Stimulated activated naive B cell treated with anti-CD40 and anti-IgM and Interleukin-4, amounts not matched to agents 10 μg/mL and 1 μg/mL and 100 μg/mL, for 72 hours (primary cell): ENCODE measurements around the gene LSG1.

Source experiments
- ATAC-seq, 2 donors: fragments of 150-1000 bp; cut with Tn5 transposase; replicated peaks; 2 replicates each; pipeline ENCODE4 v1.10.0; 2021; ENCODE audit warnings: moderate library complexity in 1 of 2
- DNase-seq: peaks from one replicate; pipeline ENCODE4 v3.0.0; 2021
- H3K27ac Mint-ChIP-seq: one replicate; pipeline ENCODE4 v1.8.0; 2022; ENCODE audit warnings: mild to moderate bottlenecking, mixed read lengths
- H3K27me3 Mint-ChIP-seq, 2 donors: one replicate each; pipeline ENCODE4 v1.8.0; 2022; ENCODE audit warnings: mixed read lengths in 2 of 2
- H3K36me3 Mint-ChIP-seq, 2 donors: one replicate each; pipeline ENCODE4 v1.8.0; 2022; ENCODE audit warnings: mixed read lengths in 2 of 2, mild to moderate bottlenecking in 1 of 2
- H3K4me1 Mint-ChIP-seq, 2 donors: one replicate each; pipeline ENCODE4 v1.8.0; 2022; ENCODE audit warnings: mixed read lengths in 2 of 2, mild to moderate bottlenecking in 1 of 2
- H3K4me3 Mint-ChIP-seq, 2 donors: one replicate each; pipeline ENCODE4 v1.8.0; 2022; ENCODE audit warnings: mild to moderate bottlenecking in 2 of 2, mixed read lengths in 2 of 2, moderate library complexity in 1 of 2
- H3K9me3 Mint-ChIP-seq, 2 donors: one replicate each; pipeline ENCODE4 v1.8.0; 2022; ENCODE audit warnings: mixed read lengths in 2 of 2, mild to moderate bottlenecking in 1 of 2

LSG1 gene

GRCh38 chr3:194691481-194692283, 19.7 kb upstream of the LSG1 start:
- Mint-ChIP-seq H3K36me3 (no peaks in the 10 kb centered on the region), H3K4me3 (peak overlapping the region; percentile 19 to 36), H3K27ac (peak overlapping the region; percentile 86), H3K4me1 (peaks cover 56 to 94% of the 10 kb centered on the region in 2 donors), H3K9me3 (peaks cover 0 to 4% of the 10 kb centered on the region in 2 donors), H3K27me3 (no peaks in the 10 kb centered on the region)
- DNase-seq (peak; percentile 60), ATAC-seq (peak; percentile 77 to 80)

GRCh38 chr3:194690501-194691372, 18.7 kb upstream of the LSG1 start:
- peaks cover 52 to 94% of the 10 kb centered on the region in 2 donors for H3K4me1 Mint-ChIP-seq
- peak overlapping the region; percentile 26 for H3K27ac Mint-ChIP-seq
- ATAC-seq (no peak), DNase-seq (no peak)
- peaks cover 0 to 4% of the 10 kb centered on the region in 2 donors for H3K9me3 Mint-ChIP-seq
- H3K4me3 Mint-ChIP-seq = no peak overlapping the region
- peaks cover 0 to under 1% of the 10 kb centered on the region in 2 donors for H3K36me3 Mint-ChIP-seq
- H3K27me3 Mint-ChIP-seq = no peaks in the 10 kb centered on the region

GRCh38 chr3:194689493-194689944, 17.5 kb upstream of the LSG1 start:
- Mint-ChIP-seq H3K27ac (peak overlapping the region; percentile 70), H3K9me3 (peaks cover 0 to 4% of the 10 kb centered on the region in 2 donors), H3K27me3 (no peaks in the 10 kb centered on the region), H3K4me1 (peaks cover 52 to 89% of the 10 kb centered on the region in 2 donors), H3K36me3 (peaks cover 0 to 2% of the 10 kb centered on the region in 2 donors), H3K4me3 (peak overlapping the region; percentile 34 to 95)
- DNase-seq (no peak), ATAC-seq (no peak)

GRCh38 chr3:194688946-194689345, 17.0 kb upstream of the LSG1 start:
- DNase-seq (no peak), ATAC-seq (no peak)
- no peaks in the 10 kb centered on the region for H3K27me3 Mint-ChIP-seq
- peaks cover 0 to 2% of the 10 kb centered on the region in 2 donors for H3K36me3 Mint-ChIP-seq
- peaks cover 0 to 4% of the 10 kb centered on the region in 2 donors for H3K9me3 Mint-ChIP-seq
- no peak overlapping the region for H3K27ac Mint-ChIP-seq
- peak overlapping the region; percentile 34 to 95 for H3K4me3 Mint-ChIP-seq
- H3K4me1 Mint-ChIP-seq = peaks cover 50 to 88% of the 10 kb centered on the region in 2 donors

- H3K36me3 Mint-ChIP-seq = peaks cover 0 to 2% of the 10 kb centered on the region in 2 donors
- no peaks in the 10 kb centered on the region for H3K27me3 Mint-ChIP-seq
- H3K9me3 Mint-ChIP-seq = peaks cover 0 to 4% of the 10 kb centered on the region in 2 donors
- ATAC-seq = peak; percentile 42 to 54
- peak; percentile 51 for DNase-seq
- H3K4me1 Mint-ChIP-seq = peaks cover 52 to 90% of the 10 kb centered on the region in 2 donors
- peak overlapping the region; percentile 82 for H3K27ac Mint-ChIP-seq
- H3K4me3 Mint-ChIP-seq = peak overlapping the region; percentile 73 to 95
These were observed 16.3 kb upstream of the LSG1 start for GRCh38 chr3:194688200-194688740.

- H3K4me1 Mint-ChIP-seq = peaks cover 51 to 90% of the 10 kb centered on the region in 2 donors
These were observed 15.7 kb upstream of the LSG1 start for GRCh38 chr3:194687638-194688199.

GRCh38 chr3:194686816-194687637, 15.0 kb upstream of the LSG1 start:
- H3K4me3 Mint-ChIP-seq = peak overlapping the region; percentile 87 to 95
- peaks cover 52 to 88% of the 10 kb centered on the region in 2 donors for H3K4me1 Mint-ChIP-seq
- no peaks in the 10 kb centered on the region for H3K9me3 Mint-ChIP-seq
- H3K27me3 Mint-ChIP-seq = no peaks in the 10 kb centered on the region
- H3K36me3 Mint-ChIP-seq = peaks cover 0 to 2% of the 10 kb centered on the region in 2 donors
- DNase-seq (peak; percentile 23), ATAC-seq (no peak)
- H3K27ac Mint-ChIP-seq = peak overlapping the region; percentile 95

More at GRCh38 chr3:194687638-194688199, 15.7 kb upstream of the LSG1 start:
- Mint-ChIP-seq H3K27me3 (no peaks in the 10 kb centered on the region), H3K36me3 (peaks cover 0 to 2% of the 10 kb centered on the region in 2 donors), H3K4me3 (peak overlapping the region; percentile 87 to 95), H3K9me3 (no peaks in the 10 kb centered on the region), H3K27ac (peak overlapping the region; percentile 95)
- DNase-seq (peak; percentile 72), ATAC-seq (peak; percentile 42 to 54)

GRCh38 chr3:194686414-194686815, 14.4 kb upstream of the LSG1 start:
- Mint-ChIP-seq H3K27me3 (no peaks in the 10 kb centered on the region), H3K4me3 (peak overlapping the region; percentile 87 to 95), H3K36me3 (peaks cover 0 to 2% of the 10 kb centered on the region in 2 donors), H3K27ac (peak overlapping the region; percentile 95), H3K4me1 (peaks cover 47 to 83% of the 10 kb centered on the region in 2 donors), H3K9me3 (no peaks in the 10 kb centered on the region)
- DNase-seq = no peak
- no peak for ATAC-seq

GRCh38 chr3:194685718-194686413, 13.9 kb upstream of the LSG1 start, which contains the start of gene FAM43A:
TSS of gene FAM43A (plus strand) at chr3:194685883. CDS start at chr3:194686827, 944 bp downstream.
- peaks cover 0 to 2% of the 10 kb centered on the region in 2 donors for H3K36me3 Mint-ChIP-seq
- peak within 1 kb of the TSS; percentile 95 for H3K27ac Mint-ChIP-seq
- H3K9me3 Mint-ChIP-seq = no peaks in the 10 kb centered on the region
- DNase-seq (peak; percentile 70), ATAC-seq (peak; percentile 50 to 59)
- H3K27me3 Mint-ChIP-seq = no peaks in the 10 kb centered on the region
- peaks cover 45 to 83% of the 10 kb centered on the region in 2 donors for H3K4me1 Mint-ChIP-seq
- H3K4me3 Mint-ChIP-seq = peak within 1 kb of the TSS; percentile 87 to 95

- peak; percentile 15 to 21 for ATAC-seq
- Mint-ChIP-seq H3K4me1 (peaks cover 40 to 77% of the 10 kb centered on the region in 2 donors), H3K36me3 (peaks cover 0 to 2% of the 10 kb centered on the region in 2 donors), H3K4me3 (peak overlapping the region; percentile 87 to 95), H3K27ac (peak overlapping the region; percentile 89), H3K27me3 (no peaks in the 10 kb centered on the region), H3K9me3 (no peaks in the 10 kb centered on the region)
- DNase-seq = no peak
These were observed 13.2 kb upstream of the LSG1 start for GRCh38 chr3:194685065-194685717.

- Mint-ChIP-seq H3K4me3 (no peak overlapping the region), H3K36me3 (peaks cover 0 to 2% of the 10 kb centered on the region in 2 donors), H3K27me3 (no peaks in the 10 kb centered on the region), H3K27ac (no peak overlapping the region), H3K4me1 (peaks cover 26 to 59% of the 10 kb centered on the region in 2 donors), H3K9me3 (no peaks in the 10 kb centered on the region)
- DNase-seq (no peak), ATAC-seq (no peak)
These were observed 11.4 kb upstream of the LSG1 start for GRCh38 chr3:194683380-194683779.

GRCh38 chr3:194682694-194683310, 10.8 kb upstream of the LSG1 start:
- Mint-ChIP-seq H3K27me3 (no peaks in the 10 kb centered on the region), H3K9me3 (no peaks in the 10 kb centered on the region), H3K36me3 (peaks cover 0 to 2% of the 10 kb centered on the region in 2 donors), H3K4me3 (no peak overlapping the region), H3K27ac (no peak overlapping the region), H3K4me1 (peaks cover 25 to 55% of the 10 kb centered on the region in 2 donors)
- ATAC-seq (peak; percentile 76 to 79), DNase-seq (peak; percentile 63)
